ENCODE results near the gene EIF4G3.

- TF ChIP-seq CTCF (conservative IDR thresholded peaks at IDR 0.05; ENCODE audit: low read depth, low read length): no peak
- TF ChIP-seq EZH2 (IDR thresholded peaks at IDR 0.05; ENCODE audit: borderline replicate concordance, low read depth, low read length, poor library complexity, severe bottlenecking): no peak
Measured at GRCh38 chr1:21117597-21118001, 59.1 kb downstream of the EIF4G3 start.

Data from A673 (cell line).